ENCODE results near the gene MAPKAPK2.
"Not testable (repeated sequence)": the region's sequence is repeated elsewhere in the genome, so short reads cannot be mapped to it uniquely, and the experiment has no call there.

Gene MAPKAPK2

DNA sequence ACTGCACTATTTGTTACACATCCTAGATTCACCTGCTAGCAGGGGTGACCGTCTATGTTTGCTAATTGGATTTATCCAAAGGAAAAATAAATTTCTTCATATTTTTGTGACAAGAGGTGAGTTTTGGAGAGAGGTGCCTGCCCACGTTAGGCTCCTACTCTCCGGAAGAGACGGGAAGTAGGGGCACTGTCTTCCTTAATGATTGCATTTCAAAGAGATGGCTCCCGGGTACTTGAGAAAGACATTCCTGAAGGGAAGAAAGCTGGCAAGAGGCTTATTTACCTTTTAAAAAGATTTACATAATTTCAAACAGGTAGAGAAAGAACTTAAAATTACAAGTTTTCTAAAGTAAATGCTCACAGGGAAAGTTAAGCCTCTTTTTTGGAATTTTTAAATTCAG lies 67.2 kb downstream of the MAPKAPK2 start:
- no peak for DNase-seq

DNA sequence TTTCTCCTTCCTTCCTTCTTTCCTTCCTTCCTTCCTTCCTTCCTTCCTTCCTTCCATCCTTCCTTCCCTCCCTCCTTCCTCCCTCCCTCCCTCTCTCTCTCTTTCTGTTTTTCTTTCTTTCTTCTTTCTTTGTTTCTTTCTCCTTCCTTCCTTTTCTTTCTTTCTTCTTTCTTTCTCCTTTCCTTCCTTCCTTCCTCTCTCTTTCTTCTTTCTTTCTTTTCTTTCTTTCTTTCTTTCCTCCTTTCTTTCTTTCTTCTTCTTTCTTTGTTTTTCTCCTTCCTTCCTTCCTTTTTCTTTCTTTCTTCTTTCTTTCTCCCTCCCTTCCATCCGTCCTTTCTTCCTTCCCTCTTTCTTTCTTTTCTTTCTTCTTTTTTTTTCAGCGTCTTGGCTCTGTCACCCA lies 67.8 kb downstream of the MAPKAPK2 start:
- DNase-seq: no peak

DNA sequence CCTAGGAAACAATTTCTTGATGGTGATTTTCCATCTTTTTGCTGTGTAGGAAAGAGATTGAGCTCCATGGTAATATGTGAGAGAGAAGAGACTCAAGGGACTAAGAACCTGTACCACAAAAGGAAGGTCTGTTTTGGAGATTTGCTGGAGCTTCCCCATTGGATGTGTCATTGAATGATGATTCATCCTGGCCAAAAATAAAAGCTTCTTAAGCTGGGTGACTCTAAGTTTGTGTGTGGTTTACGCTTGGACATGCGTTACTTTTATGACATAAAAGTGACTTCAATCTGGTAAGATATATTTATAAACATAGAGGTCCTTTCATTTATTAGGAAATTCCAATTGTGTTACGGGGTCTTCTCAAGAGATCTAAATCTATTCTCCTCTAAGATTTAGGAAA lies 68.4 kb downstream of the MAPKAPK2 start:
- DNase-seq: no peak

DNA sequence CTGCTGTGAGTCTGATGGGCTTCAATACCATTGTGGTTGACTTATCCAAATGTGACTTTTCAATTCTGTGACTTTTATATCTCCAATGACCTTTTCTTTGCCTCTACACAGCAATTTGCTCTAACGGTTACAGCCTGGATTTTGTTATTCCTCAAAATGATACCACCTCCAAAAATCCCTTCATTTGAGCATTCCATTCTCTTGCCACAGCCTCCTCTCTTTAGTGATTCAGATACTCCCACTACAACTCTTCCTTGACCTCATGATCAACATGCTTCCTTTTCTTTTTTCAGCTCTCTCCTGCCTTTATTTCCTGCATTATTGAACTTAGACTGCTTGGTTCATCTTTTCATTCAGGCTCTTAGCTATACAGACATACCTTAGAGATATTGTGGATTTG lies 69.3 kb downstream of the MAPKAPK2 start:
- no peak for DNase-seq

DNA sequence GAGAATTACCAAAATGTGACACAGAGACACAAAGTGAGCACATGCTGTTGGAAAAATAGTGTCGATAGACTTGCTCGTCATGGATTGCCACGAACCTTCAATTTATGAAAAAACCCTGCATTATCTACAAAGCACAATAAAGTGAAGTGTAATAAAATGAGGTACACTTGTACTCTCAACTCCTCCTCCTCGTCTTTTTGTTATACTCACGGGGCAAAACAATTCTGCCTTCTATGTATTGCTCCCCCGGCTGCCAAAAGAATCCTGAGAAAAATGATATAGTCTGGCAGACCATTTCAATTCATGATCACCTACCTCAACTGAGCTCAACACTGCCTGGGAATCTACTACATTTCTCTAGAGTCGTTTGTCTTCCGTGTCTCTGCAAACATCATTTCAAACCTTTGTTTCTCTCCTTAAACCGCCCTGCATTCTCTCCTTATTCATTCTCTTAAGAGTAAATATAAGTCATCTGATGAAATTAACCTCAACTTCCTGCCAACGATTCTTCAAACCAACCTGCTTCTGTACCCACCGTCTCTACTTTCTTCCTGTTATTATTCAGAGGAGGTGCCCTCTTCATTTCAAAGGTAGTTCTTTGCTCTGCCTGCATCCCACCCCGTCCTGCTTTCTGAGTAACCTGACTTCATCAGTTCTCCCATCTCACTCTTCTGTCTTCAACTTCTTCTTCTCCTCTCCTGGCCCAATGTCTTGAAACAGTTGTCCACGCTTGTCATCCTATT lies 73.0 kb downstream of the MAPKAPK2 start:
- DNase-seq: no peak

DNA sequence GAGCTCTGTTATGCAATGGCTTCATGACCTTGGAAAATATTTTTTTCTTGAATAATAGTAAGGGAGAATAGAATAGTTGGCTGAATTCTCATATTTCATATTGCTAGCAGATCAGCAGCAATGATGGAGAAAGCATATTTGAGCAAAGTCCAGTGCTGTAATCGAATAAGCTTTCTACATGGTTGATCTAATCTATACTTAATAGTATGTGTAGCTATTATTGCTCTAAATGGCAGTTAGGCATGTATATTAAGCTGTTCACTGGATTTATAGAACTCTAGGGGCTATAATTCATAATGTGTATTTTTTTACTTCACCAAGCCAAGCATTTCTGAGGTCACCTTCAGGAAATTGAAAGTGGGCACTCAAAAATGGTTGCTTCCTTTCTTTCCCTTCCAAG lies 75.9 kb downstream of the MAPKAPK2 start:
- no peak for DNase-seq

DNA sequence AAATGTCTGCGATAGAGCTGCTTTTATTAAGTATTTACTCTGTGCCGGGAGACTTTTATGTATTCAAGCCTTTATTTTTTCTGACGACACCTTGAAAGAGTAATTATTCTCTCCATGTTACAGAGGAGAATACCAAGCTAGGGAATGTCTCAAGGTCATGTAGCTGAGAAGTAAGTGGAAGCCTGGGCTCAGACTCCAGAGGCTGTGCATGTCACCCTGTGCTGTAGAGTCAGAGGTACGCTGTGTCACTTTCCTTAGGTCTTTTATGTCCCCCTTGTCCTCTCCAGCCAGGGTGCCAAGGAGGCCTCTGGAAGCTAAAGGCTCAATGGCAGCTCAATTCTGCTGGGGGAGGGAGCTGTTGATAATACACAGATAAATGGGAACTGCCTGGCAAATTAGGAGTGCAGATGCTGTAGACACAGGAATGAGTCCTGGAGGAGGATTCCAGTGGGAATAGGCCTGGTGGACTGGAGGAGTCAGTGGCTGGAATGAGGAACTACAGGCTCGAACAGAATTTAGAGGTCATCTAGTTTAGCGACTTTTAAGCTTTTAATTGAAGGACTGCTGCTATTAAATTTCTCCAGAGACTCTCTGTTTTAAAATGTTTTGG lies 76.6 kb downstream of the MAPKAPK2 start:
- no peak for DNase-seq

DNA sequence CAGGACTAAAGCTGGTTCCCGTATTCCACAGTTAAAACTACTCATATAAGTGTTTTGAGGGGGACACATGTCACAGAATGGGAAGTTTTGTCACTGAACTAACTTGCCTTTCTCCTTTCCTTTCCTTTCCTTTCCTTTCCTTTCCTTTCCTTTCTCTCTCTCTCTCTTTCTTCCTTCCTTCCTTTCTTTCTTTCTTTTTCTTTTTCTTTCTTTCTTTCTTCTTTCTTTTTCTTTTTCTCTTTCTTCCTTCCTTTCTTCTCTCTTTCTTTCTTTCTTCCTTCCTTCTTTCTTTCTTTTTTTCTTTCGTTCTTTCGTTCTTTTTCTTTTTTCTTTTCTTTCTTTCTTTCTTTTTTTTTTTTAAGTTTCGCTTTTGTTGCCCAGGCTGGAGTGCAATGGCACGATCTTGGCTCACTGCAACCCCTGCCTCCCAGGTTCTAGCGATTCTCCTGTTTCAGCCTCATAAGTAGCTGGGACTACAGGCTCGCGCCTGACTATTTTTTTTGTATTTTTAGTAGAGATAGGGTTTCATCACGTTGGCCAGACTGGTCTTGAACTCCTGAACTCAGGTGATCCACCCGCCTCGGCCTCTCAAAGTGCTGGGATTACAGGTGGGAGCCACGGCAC lies 78.1 kb downstream of the MAPKAPK2 start:
- DNase-seq: not testable (repeated sequence)

DNA sequence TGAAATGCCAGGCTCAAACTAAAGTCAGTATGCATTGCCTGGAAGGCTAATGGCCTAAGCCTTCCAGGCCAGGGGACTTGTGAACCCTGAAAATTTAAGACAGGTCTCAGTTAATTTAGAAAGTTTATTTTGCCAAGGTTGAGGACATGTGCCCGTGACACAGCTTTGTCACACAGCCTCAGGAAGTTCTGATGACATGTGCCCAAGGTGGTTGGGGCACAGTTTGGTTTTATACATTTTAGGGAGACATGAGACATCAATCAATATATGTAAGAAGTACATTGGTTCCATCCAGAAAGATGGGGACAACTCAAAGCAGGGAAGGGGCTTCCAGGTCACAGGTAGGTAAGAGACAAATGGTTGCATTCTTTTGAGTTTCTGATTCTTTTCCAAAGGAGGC lies 81.1 kb downstream of the MAPKAPK2 start:
- DNase-seq: not testable (repeated sequence)

DNA sequence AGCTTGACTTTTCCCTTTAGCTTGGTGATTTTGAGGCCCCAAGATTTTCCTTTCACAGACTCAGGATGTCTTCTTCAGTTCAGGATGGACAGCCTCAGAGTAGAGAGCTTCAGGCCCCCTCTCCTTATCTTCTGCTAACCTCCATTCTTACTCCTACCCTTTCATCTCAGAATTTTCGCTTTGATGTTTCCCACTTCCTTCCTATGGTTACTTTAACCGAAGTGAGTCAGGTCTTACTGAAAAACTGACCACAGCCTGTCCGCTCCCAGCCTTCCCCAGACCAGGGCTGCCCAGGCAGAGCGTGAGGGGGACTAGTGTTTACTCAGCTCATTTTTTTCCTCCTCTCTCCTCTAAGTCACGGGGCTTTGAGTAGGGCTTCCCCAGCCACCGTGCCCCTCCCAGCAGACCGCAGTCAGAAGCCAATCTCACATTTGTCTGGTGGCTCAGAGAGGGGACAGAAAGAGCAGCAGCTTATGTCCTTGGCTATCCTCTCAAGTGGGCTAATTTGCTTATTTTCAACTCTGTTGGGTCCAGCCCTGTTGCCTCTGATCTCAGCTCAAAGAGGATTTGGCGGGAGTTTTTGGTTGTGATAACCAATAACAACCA lies 81.6 kb downstream of the MAPKAPK2 start:
- DNase-seq: no peak

DNA sequence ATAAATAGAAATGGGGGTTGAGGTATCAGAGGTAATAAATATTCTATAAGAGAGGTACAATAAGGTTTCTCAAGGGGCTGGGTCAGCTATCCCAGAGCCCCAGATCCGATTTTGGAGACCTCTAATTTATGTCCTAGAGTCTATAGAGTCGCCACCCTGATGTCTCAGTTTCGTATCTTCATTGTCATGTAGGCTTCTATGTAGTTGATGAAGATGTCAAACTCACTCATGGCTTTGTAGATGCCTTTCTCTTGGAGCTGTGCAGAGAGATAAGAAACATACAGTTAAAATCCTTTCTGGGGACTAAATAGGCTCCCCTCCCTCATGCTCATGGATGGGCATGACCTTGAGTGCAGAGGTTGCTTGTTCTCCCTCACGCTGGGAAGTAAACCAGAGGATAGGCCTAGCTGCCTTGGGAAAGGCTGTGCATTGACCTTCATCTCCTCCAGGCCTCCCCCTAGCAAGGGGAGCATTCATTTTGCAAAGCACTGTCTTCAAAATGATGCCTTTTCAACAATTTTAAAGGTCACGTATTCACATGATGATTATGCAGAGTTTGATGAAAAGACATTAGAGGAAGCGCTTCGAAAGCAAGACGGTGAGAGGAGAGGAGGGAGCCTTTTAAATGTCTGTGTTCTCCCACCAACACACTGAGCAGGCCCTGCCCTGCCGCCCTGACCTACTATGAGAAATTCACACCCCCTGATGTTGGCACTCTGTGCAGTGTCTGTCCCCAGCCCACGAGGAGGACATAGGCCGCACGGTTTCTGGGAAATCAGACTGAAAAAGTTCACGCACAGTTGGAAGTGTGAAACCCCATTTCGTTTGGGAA lies 84.0 kb downstream of the MAPKAPK2 start:
- no peak for DNase-seq

DNA sequence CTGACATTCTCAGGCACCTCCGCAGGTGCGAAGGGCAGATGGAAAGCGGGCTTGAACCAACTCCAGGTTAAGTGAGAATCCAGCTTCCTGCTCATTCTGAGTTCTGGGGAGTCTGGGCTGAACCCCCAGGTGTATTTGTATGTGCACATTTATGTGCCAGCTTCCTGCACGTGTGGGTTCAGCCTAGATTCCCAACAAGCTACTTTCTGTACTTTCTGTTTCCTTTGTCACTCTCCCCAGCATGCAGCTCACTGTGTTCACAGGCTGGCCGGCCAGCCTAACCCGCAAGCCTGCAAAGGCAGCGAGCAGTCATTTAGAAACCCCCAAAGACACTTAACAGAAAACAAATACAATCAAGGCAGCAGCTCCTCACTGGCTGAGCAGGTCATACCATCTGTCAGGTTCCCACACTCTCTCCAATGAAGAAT lies 84.6 kb downstream of the MAPKAPK2 start:
- no peak for DNase-seq

DNA sequence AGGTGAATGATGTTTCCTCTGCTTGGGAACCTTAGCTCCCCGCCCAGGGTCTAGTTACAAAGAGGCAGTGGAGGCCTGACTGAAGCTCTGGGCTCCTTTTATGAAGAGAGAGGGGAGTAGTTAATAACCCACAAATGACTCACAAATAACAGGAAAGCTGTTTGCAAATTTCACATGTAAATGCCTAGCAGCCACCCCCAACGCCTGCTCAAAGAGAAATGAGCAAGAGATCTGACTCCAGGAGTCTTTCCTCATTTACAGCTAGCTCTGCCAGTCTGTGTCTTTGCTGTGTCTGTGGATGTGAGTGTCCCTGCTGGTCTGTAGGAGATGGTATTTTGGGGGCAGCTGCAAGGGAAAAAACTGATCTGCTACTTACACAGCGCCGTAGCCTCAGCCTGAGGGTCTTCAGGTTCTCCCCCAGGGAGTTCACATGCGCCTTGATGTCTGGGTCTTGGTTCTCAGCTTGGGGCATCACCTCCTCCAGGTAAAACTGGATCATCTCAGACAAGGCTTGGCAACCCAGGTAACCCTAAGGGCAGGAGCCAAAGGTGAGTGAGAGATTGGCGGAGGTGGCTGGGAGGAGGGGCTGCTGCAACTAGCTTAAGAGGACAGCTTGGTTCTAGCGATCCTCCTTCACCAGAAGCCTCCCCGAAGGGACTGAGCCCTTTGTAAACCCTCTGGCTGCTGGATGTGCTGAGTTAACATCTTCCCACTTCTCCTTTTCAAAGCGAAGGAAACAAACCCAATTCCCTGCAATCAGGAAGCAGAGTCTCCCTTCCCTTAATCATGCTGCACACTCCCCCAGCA lies 86.0 kb downstream of the MAPKAPK2 start, which contains the start of gene IL19:
Gene IL19 (plus strand): TSS at position 243 of the 807 bp plus-strand sequence. CDS start 65,890 bp downstream, outside the sequence.
- peak; percentile 66 to 80 for DNase-seq

DNA sequence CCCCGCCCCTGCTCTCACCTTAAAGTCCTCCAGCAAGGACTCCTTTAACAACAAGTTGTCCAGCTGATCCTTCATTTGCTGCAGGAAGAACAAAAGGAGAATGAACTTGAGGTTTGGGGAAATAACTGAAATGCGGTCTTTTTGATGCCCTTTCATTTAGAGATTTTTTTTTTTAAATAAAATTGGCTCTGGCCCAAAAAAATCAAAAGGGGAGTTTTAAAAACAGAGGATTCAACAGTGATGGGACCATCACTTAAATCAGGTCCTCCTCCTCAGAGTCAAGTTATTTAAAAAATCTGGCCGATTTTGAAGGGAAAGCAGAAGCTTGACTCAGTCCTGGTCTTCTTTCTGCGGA lies 86.6 kb downstream of the MAPKAPK2 start:
- DNase-seq: no peak

DNA sequence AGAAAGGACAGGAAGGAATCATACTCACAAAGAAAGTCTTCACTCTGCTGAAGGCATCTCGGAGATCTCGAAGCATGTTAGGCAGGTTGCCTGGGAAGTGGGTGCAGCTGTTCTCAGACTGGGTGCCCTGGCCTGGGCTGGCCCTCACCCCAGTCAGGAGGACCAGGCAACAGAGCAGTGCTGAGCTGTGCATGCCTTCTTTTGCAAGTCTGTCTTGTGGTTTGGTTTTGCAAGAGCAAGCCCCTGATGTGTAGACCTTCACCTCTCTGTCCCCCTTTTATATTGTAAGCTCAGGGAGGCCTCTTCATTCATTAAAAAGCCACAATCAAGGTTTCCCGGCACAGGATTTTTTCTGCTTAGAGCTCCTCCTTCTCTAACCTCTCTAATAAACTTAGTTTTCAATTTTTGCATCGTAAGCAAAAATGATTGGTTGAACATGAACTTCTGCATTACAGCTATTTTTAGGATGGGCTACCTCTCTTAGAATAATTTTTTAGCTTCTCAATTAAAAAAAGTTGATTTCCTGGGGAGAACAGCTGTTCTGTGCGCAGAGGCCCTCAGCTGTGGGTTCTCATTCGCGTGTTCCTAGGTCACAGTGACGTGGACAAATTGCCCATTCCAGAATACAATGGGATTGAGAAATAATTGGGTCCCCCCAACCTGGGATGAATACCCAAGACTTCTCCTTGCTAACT lies 87.7 kb downstream of the MAPKAPK2 start, which contains the start of gene IL10:
Gene IL10 (minus strand): TSS at position 252 of the 695 bp plus-strand sequence. CDS start 59 bp downstream, at position 193.
- DNase-seq: no peak

DNA sequence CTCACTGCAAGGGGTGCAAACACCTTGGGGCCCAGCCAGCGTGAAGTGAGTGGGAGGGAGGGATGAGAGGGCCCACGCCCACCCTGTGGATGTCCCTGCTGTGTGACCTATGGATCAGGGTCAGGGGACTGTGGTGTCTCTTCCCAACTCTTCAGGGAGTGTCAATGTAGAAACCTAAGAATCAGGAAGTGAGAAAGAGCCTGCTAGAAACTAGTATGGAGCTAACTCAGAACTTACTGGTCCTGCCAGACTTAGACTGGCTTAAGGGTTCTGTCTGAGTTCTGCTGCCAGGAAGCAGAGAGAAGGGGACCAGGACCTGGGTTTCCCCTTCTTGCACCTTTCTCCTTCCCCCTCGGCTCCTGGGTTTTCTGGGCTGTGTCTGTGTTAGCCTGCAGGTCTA lies 89.4 kb downstream of the MAPKAPK2 start:
- DNase-seq: no peak

DNA sequence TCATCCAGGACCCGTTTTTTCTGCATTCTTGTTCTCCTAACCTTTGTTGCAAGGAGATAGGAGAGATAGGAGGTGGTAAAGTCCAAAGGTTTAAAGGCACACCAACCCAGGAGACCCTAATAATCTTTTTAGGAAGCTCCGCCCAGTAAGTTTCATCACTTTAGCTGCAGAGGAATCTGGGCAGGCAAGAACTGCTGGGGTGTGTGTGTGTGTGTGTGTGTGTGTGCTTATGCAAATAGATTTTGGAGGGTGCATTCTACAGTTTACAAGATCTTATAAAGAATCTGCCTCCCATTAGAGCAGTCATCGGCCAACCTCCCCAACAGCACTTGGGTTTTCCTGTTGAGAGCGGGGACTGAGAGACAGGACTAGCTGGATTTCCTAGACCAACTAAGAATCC lies 91.5 kb downstream of the MAPKAPK2 start:
- peak in 1 of 2 experiments; percentile 19 for DNase-seq

DNA sequence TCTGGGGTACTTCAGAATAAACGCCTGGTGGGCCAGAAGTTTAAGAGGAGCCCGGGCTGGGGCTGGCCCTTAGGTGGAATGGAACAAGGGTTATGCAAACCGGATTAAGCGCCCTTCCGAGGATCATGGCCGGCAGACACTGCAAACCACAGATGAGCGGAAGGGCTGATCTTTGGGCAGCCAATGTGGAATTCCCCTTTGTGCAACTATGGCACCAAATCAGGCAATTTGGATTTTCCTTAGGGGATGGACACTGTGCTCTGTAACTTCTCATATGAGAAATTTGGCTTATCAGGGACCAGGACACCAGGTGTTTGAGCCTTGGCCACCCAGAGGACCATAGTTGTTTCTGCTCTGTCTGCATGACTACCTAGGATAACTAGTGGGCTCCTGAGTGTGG lies 93.3 kb downstream of the MAPKAPK2 start:
- no peak for DNase-seq

DNA sequence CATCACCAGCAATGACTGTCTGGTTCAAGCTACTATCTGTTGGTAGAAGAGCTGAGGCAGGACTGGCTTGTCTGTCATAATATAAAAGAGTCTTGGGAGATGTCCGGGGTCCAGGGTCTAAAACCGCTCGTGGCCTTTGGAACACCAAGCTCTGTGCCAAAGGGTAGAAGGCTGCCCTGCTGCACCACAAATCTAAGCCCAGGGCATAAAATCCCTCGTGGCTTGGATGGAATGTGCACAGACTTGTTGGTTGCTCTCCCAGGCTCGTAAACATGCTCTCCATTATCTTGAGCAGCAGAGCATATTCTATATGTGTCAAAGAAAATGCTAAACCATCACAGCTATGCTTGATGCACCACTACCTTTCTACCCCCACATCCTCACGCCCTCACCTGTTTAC lies 94.2 kb downstream of the MAPKAPK2 start:
- DNase-seq: peak in 1 of 2 experiments; percentile 6

DNA sequence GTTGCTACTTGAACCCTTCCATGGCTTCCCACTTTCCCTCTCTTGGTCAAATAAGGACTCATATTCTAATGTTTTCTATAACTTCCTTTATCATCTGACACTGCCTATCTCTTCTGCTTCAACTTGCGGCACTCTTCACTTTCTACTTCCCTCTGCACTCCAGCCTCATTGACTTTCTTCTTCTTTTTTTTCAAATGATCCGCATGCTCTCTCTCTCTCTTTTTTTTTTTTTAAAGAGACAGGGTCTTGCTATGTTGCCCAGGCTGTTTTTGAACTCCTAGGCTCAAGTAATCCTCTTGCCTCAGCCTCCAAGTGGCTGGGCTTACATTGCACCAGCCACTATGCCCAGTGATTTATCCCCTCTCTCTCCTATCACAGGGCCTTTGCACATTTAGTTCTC lies 94.9 kb downstream of the MAPKAPK2 start:
- DNase-seq: no peak

DNA sequence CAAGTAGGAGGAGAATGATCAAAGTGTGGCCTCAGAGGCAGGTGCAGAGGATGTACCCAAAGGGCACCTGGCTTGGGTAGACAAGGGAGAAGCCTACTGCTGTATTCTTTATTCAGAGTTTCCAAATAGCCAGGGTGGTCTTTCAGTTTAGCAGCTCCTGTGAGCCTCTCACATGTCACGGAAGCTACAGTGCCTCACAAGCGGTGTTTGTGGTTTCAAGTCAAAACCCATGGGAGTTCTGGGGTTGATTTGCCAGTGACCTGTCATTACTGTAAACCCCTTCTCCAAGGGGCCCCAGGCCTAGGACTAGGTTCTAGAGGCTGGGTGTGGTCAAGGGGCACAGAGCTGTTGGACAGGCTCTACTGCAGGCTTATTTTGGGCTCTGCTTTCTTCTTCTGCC lies 97.7 kb downstream of the MAPKAPK2 start:
- DNase-seq: no peak

All from NCI-H526 (cell line).